Gastroesophageal sphincter (tissue), 4 donors: ENCODE data around the gene MKLN1. TPM values are rescaled to one million over a fixed set of nuclear protein-coding genes. Genes with fewer than 3 reads are reported as not detected.

Experiments
- ATAC-seq: fragments of 150-250 bp; one replicate; pipeline ENCODE4 v1.9.1; 2016; ENCODE audit warnings: mild to moderate bottlenecking, moderate library complexity
- H3K27ac ChIP-seq, 4 donors: fragments of 200-600 bp; sonication (generic) in 3 of 4; 1 replicate in 3 of 4; 2 replicates in 1 of 4; pipeline ENCODE4 v1.5.1; 2016 to 2019
- H3K27me3 ChIP-seq: fragments of 200-600 bp; sonication (generic); one replicate; pipeline ENCODE4 v1.5.1; 2019
- H3K36me3 ChIP-seq, 2 donors: fragments of 200-600 bp; sonication (generic); one replicate each; pipeline ENCODE4 v1.5.1; 2019; ENCODE audit warnings: control low read depth in 1 of 2
- H3K4me1 ChIP-seq, 3 donors: fragments of 200-600 bp; sonication (generic); 1 replicate in 2 of 3; 2 replicates in 1 of 3; pipeline ENCODE4 v1.5.1; 2016 to 2019; ENCODE audit warnings: control low read depth in 2 of 3
- H3K4me3 ChIP-seq, 2 donors: fragments of 200-600 bp; sonication (generic); one replicate each; pipeline ENCODE4 v1.5.1; 2019; ENCODE audit warnings: mild to moderate bottlenecking in 1 of 2, moderate library complexity in 1 of 2
- H3K9me3 ChIP-seq, 3 donors: fragments of 200-600 bp; sonication (generic); one replicate each; pipeline ENCODE4 v1.5.1; 2017 to 2019; ENCODE audit warnings: control low read depth in 2 of 3
- EP300 ChIP-seq: sonication (generic); formaldehyde crosslinking; IDR thresholded peaks from one replicate; pipeline ENCODE4 v1.6.1; 2017; ENCODE audit warnings: antibody characterized with exemption, mild to moderate bottlenecking
- POLR2A ChIP-seq, 2 donors: fragments of 450-650 bp; IDR thresholded peaks; one replicate each; pipeline ENCODE4 v1.6.1; 2017; ENCODE audit warnings: antibody characterized with exemption in 2 of 2, mild to moderate bottlenecking in 2 of 2, moderate library complexity in 1 of 2
- POLR2AphosphoS5 ChIP-seq: sonication (generic); formaldehyde crosslinking; IDR thresholded peaks from one replicate; pipeline ENCODE4 v1.6.1; 2017; ENCODE audit warnings: antibody characterized with exemption
- WGBS, 2 donors: methylation state at CpG; one replicate each; pipeline ENCODE4 v1.1.5; 2018; ENCODE audit warnings: low coverage in 1 of 2; 5-methylcytosine and 5-hydroxymethylcytosine counted together
- total RNA-seq, 4 donors: library from RNA; depleted of rRNA; stranded (reverse); fragments of >200 nt; gene quantifications; one replicate each; pipeline ENCODE4 v1.1.0, GENCODE V29; 2016
- TF ChIP-seq, protein P1 (sequence below), 4 experiments: fragments of 200-600 bp in 2 of 4; fragments of 450-650 bp in 2 of 4; sonication (generic) in 1 of 4; IDR thresholded peaks; one replicate each; pipeline ENCODE4 v1.5.1; 2017 to 2019; ENCODE audit warnings: antibody characterized with exemption in 4 of 4, mild to moderate bottlenecking in 2 of 4, moderate library complexity in 2 of 4

MKLN1 gene
- total RNA-seq, 4 donors from 2014 or later = 40.4 to 82.8 (median 58.6) TPM

DNA sequence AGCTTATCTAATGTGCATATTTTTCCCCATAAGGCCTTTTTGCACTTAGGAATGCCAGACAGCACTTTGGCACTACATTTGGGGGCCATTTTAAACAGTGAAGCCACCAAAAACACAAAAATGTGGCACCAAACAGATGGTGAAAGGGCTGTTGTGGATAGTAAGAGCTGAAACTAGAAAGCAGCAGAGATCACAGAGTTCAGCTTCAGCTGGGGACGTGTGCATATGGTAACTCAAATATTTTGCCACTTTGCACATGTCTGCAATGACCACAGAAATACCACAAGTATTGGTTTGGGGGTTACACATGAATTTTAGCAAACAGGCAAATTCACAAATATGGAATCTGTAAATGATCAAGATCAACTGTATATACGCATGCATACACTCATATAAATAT lies 155.9 kb downstream of the MKLN1 start:
- no peaks in the 10 kb centered on the region for H3K27me3 ChIP-seq
- no peak for ATAC-seq
- H3K9me3 ChIP-seq = no peaks in the 10 kb centered on the region
- peaks cover 0 to 22% (median 0%) of the 10 kb centered on the region in 3 donors for H3K4me1 ChIP-seq
- 95 to 100% methylated on average over 2 of the region's 2 CpGs for WGBS, 2 donors
- H3K4me3 ChIP-seq = no peak overlapping the region
- H3K36me3 ChIP-seq = peaks cover 0 to 36% of the 10 kb centered on the region in 2 donors
- no peak overlapping the region for H3K27ac ChIP-seq
- TF ChIP-seq POLR2A (IDR thresholded peaks at IDR 0.05) (no peak), EP300 (no peak), POLR2AphosphoS5 (no peak)
- TF ChIP-seq, protein P1, sequence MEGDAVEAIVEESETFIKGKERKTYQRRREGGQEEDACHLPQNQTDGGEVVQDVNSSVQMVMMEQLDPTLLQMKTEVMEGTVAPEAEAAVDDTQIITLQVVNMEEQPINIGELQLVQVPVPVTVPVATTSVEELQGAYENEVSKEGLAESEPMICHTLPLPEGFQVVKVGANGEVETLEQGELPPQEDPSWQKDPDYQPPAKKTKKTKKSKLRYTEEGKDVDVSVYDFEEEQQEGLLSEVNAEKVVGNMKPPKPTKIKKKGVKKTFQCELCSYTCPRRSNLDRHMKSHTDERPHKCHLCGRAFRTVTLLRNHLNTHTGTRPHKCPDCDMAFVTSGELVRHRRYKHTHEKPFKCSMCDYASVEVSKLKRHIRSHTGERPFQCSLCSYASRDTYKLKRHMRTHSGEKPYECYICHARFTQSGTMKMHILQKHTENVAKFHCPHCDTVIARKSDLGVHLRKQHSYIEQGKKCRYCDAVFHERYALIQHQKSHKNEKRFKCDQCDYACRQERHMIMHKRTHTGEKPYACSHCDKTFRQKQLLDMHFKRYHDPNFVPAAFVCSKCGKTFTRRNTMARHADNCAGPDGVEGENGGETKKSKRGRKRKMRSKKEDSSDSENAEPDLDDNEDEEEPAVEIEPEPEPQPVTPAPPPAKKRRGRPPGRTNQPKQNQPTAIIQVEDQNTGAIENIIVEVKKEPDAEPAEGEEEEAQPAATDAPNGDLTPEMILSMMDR (IDR thresholded peaks at IDR 0.05) = no peak

DNA sequence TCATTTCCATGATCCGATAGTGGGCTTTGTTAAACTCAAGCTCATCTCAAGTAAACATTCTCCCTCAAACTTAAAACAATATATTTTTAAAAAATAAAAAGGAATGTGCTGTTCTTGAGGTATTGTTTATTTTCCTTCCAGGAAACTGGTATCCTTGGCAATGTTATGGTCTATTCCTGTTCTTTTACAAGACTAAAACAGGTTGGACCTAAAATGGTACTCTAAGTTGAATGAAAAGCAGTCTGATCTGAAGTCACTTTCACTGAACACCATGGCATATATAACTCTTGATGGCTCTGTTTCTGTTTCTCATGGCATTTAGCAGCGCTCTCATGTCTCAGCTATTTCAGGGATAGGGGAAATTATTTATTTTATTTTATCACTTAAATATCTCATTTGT lies 158.7 kb downstream of the MKLN1 start:
- 83 to 90% methylated on average over 1 to 2 of the region's 2 CpGs for WGBS, 2 donors
- H3K4me1 ChIP-seq = peaks cover 0 to 18% (median 0%) of the 10 kb centered on the region in 3 donors

DNA sequence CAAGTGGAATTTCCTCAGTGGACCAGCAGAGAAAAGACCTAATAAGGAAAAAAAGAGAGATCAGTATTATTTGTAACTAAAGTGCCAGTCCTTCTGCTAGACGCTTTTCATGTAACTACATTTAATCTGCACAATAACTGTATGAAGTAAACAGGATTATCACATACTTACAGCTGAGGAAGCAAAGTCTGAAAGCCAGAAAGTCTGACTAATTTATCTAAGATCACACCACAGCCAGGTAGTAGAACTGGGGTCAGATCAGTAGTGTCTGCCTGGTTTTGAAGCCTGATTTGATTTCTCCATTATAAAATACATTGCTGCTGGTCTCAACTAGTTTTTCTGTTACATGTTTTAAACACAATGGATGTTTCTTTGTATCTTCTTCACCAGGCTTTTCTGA lies 159.5 kb downstream of the MKLN1 start:
- no peak overlapping the region for H3K27ac ChIP-seq
- whole genome bisulfite sequencing, 2 donors = 50 to 71% methylated on average over 1 of the region's 1 CpG

More for the DNA sequence above, 158.7 kb downstream of the MKLN1 start:
- TF ChIP-seq, protein P1 (IDR thresholded peaks at IDR 0.05) = no peak
- TF ChIP-seq POLR2A (IDR thresholded peaks at IDR 0.05) (no peak), POLR2AphosphoS5 (no peak), EP300 (no peak)
- peaks cover 0 to 25% of the 10 kb centered on the region in 2 donors for H3K36me3 ChIP-seq
- H3K9me3 ChIP-seq = no peaks in the 10 kb centered on the region
- H3K27ac ChIP-seq = no peak overlapping the region
- no peak overlapping the region for H3K4me3 ChIP-seq
- no peak for ATAC-seq
- H3K27me3 ChIP-seq = no peaks in the 10 kb centered on the region

DNA sequence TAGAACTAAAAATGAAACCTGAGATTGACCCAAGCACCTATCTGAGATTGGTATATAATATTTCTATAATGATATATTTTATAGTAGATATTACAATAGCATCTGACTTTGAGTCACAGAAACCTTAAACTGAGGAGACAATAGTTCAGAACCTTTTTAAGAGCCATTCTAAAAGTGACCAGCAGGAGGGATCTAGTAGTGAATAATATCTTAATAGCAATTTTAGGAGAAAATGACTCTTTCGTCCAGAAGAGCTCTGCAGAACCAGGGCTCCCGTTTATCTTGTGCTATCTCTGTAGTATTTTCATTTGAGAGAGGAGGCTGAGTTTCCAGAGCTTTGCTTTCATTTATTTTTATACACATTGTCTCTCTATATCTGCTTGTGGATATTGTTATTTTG lies 160.7 kb downstream of the MKLN1 start:
- 55 to 62% methylated on average over 2 of the region's 2 CpGs for WGBS, 2 donors
- no peaks in the 10 kb centered on the region for H3K27me3 ChIP-seq
- H3K4me3 ChIP-seq = no peak overlapping the region
- no peaks in the 10 kb centered on the region for H3K9me3 ChIP-seq
- H3K27ac ChIP-seq = no peak overlapping the region
- peaks cover 0 to 20% of the 10 kb centered on the region in 2 donors for H3K36me3 ChIP-seq
- ATAC-seq = no peak
- no peak for TF ChIP-seq EP300
- no peak for TF ChIP-seq POLR2A (IDR thresholded peaks at IDR 0.05)
- TF ChIP-seq, protein P1 (IDR thresholded peaks at IDR 0.05) = no peak
- no peak for TF ChIP-seq POLR2AphosphoS5
- peaks cover 0 to 18% (median 0%) of the 10 kb centered on the region in 3 donors for H3K4me1 ChIP-seq

More for the DNA sequence above, 159.5 kb downstream of the MKLN1 start:
- no peaks in the 10 kb centered on the region for H3K27me3 ChIP-seq
- ATAC-seq = no peak
- H3K4me3 ChIP-seq = no peak overlapping the region
- peaks cover 0 to 18% (median 0%) of the 10 kb centered on the region in 3 donors for H3K4me1 ChIP-seq
- peaks cover 0 to 25% of the 10 kb centered on the region in 2 donors for H3K36me3 ChIP-seq
- TF ChIP-seq, protein P1 (IDR thresholded peaks at IDR 0.05) = no peak
- TF ChIP-seq EP300 = no peak
- TF ChIP-seq POLR2A (IDR thresholded peaks at IDR 0.05) = no peak
- TF ChIP-seq POLR2AphosphoS5 = no peak
- H3K9me3 ChIP-seq = no peaks in the 10 kb centered on the region

DNA sequence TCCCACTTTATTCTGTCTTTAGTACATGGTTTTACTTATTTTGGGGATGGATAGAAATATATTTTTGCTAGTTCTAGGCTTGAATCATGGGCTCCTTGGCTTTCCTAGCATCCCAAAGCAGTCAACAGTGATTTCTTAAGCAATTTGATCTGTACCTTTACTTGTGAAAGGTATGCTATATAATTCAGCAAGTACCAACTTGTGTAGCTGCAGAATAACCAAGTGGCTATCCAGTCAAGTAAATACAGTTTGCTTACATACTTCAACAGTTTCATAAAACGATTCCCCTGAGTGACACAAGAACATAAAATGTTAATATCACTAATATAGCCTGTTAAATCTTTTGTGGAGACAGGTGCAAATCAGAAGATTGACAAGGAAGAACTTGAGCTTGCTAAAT lies 161.5 kb downstream of the MKLN1 start:
- Histone ChIP-seq H3K36me3 (peaks cover 0 to 17% of the 10 kb centered on the region in 2 donors), H3K27ac (no peak overlapping the region), H3K27me3 (no peaks in the 10 kb centered on the region), H3K9me3 (no peaks in the 10 kb centered on the region), H3K4me1 (peaks cover 0 to 18% (median 0%) of the 10 kb centered on the region in 3 donors), H3K4me3 (no peak overlapping the region)
- no peak for ATAC-seq
- TF ChIP-seq POLR2A (IDR thresholded peaks at IDR 0.05) = no peak
- TF ChIP-seq POLR2AphosphoS5 = no peak
- no peak for TF ChIP-seq EP300
- TF ChIP-seq, protein P1 (IDR thresholded peaks at IDR 0.05) = no peak
- 69 to 83% methylated on average over 1 of the region's 1 CpG for WGBS, 2 donors
